Astrocyte (in vitro differentiated cells and primary cell): Measurements from ENCODE around the gene ZP1.

Source experiments
- CTCF ChIP-seq: IDR thresholded peaks from 2 replicates; pipeline ENCODE4 v1.5.1; 2011; ENCODE audit warnings: low read depth, mild to moderate bottlenecking, inconsistent platforms, low read length, moderate library complexity; ENCODE audit not compliant: insufficient read depth
- EZH2 ChIP-seq: IDR thresholded peaks from 2 replicates; pipeline ENCODE4 v1.6.1; 2012; ENCODE audit warnings: mild to moderate bottlenecking, low read length, inconsistent platforms; ENCODE audit not compliant: insufficient read depth

DNA sequence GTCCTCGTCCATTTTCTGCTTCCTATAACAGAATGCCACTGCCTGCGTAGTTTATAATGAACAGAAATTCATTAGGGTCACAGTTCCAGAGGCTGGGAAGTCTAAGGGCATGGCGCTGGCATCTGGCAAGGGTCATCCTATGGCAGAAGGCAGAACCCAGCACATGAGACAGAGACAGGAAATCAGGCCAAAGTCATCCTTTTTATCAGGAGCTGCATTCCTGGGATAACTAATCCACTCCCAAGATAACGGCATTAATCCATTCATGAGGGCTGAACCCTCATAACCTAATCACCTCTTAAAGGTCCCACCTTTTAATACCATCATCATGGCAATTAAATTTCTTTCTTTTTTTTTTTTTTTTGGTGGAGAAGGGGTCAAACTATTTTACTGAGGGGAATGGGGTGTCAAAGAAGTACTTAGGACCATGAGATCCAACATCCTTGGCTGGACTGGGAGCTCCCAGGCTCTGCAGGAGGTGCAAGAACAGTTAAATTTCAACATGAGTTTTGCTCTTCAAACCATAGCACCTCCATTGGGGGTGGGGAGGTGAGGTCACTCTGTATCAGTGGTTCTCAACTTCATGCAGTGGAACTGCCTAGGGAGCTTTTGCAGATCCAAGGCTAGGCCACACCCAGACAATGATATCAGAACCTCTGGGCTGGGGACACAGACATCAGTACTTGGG, 51.1 kb downstream of the ZP1 start:
- TF ChIP-seq CTCF = no peak
- TF ChIP-seq EZH2 = no peak
